ENCODE results near the gene PCDHB9. TPM values are rescaled to one million over a fixed set of nuclear protein-coding genes. Genes with fewer than 3 reads are reported as not detected.
"Not testable (repeated sequence)": the region's sequence is repeated elsewhere in the genome, so short reads cannot be mapped to it uniquely, and the experiment has no call there.

The PCDHB9 gene
- total RNA-seq, 1 donor from 2014 or later, result 7.5 TPM

DNA sequence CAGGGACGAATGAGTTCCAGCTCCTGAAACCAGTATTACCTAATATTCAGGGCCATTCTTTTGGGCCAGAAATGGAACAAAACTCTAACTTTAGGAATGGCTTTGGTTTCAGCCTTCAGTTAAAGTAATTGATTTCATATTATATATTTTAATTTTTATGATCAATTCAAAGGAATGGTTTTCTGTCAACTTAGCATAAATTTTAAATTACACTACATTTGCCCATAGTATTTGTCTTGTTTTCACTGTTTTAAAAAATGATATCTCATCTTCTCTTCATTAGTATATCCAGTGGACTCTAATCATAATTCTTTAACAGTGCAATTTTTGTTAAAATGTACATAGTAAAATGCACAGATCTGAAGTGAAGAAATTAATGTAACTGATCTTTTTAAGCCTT lies 6.6 kb upstream of the PCDHB9 start:
- no peak for DNase-seq (ENCODE audit: low spot score, unreplicated experiment)
- Mint-ChIP-seq H3K9me3 (ENCODE audit: low read depth) (peaks cover 30% of the 10 kb centered on the region), H3K4me3 (ENCODE audit: low read depth) (no peak overlapping the region), H3K27me3 (no peaks in the 10 kb centered on the region), H3K36me3 (ENCODE audit: insufficient read depth) (peaks cover 30% of the 10 kb centered on the region), H3K4me1 (ENCODE audit: low read depth) (no peaks in the 10 kb centered on the region), H3K27ac (no peak overlapping the region)
- TF ChIP-seq, protein P1, sequence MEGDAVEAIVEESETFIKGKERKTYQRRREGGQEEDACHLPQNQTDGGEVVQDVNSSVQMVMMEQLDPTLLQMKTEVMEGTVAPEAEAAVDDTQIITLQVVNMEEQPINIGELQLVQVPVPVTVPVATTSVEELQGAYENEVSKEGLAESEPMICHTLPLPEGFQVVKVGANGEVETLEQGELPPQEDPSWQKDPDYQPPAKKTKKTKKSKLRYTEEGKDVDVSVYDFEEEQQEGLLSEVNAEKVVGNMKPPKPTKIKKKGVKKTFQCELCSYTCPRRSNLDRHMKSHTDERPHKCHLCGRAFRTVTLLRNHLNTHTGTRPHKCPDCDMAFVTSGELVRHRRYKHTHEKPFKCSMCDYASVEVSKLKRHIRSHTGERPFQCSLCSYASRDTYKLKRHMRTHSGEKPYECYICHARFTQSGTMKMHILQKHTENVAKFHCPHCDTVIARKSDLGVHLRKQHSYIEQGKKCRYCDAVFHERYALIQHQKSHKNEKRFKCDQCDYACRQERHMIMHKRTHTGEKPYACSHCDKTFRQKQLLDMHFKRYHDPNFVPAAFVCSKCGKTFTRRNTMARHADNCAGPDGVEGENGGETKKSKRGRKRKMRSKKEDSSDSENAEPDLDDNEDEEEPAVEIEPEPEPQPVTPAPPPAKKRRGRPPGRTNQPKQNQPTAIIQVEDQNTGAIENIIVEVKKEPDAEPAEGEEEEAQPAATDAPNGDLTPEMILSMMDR (IDR thresholded peaks at IDR 0.05; ENCODE audit: unreplicated experiment), result no peak

DNA sequence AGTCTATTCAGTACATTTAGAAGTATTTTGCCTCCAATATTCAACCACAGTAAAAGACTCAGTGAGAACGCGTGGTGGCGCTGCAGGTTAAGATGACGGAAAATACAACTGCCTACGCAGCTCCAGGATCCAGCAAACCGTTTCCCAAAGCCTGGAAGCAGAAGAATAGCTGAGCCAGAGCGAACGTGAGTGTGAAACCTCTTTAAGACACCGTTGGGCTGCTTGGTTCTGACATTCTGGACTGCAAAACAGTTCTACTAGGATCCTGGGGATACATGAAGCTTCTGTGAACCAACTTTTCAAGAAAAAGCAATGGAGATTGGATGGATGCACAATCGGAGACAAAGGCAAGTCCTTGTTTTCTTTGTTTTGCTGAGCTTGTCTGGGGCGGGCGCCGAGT lies 4.7 kb upstream of the PCDHB9 start, which contains the start of gene PCDHB16:
PCDHB16 (plus strand) TSS at position 140 of the 400 bp plus-strand sequence; CDS start at position 313, 173 bp downstream.
- H3K36me3 Mint-ChIP-seq (ENCODE audit: insufficient read depth), result peaks cover 38% of the 10 kb centered on the region
- H3K4me1 Mint-ChIP-seq (ENCODE audit: low read depth), result no peaks in the 10 kb centered on the region
- no peaks in the 10 kb centered on the region for H3K27me3 Mint-ChIP-seq
- peaks cover 41% of the 10 kb centered on the region for H3K9me3 Mint-ChIP-seq (ENCODE audit: low read depth)
- H3K4me3 Mint-ChIP-seq (ENCODE audit: low read depth), result peak within 1 kb of the TSS; percentile 80
- TF ChIP-seq, protein P1 (IDR thresholded peaks at IDR 0.05; ENCODE audit: unreplicated experiment), result peak; percentile 60
- peak within 1 kb of the TSS; percentile 96 for H3K27ac Mint-ChIP-seq
- no peak for DNase-seq (ENCODE audit: low spot score, unreplicated experiment)

DNA sequence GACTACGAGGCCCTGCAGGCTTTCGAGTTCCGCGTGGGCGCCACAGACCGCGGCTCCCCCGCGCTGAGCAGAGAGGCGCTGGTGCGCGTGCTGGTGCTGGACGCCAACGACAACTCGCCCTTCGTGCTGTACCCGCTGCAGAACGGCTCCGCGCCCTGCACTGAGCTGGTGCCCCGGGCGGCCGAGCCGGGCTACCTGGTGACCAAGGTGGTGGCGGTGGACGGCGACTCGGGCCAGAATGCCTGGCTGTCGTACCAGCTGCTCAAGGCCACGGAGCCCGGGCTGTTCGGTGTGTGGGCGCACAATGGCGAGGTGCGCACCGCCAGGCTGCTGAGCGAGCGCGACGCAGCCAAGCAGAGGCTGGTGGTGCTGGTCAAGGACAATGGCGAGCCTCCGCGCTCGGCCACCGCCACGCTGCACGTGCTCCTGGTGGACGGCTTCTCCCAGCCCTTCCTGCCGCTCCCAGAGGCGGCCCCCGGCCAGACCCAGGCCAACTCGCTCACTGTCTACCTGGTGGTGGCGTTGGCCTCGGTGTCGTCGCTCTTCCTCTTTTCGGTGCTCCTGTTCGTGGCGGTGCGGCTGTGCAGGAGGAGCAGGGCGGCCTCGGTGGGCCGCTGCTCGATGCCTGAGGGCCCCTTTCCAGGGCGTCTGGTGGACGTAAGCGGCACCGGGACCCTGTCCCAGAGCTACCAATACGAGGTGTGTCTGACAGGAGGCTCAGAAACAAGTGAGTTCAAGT lies 2.7 kb upstream of the PCDHB9 start:
- peaks cover 48% of the 10 kb centered on the region for H3K36me3 Mint-ChIP-seq (ENCODE audit: insufficient read depth)
- DNase-seq (ENCODE audit: low spot score, unreplicated experiment); H3K4me1 Mint-ChIP-seq (ENCODE audit: low read depth); H3K27me3 Mint-ChIP-seq: not testable (repeated sequence)
- H3K9me3 Mint-ChIP-seq (ENCODE audit: low read depth), result peaks cover 51% of the 10 kb centered on the region
- peak overlapping the region; percentile 14 for H3K4me3 Mint-ChIP-seq (ENCODE audit: low read depth)
- peak overlapping the region; percentile 83 for H3K27ac Mint-ChIP-seq

DNA sequence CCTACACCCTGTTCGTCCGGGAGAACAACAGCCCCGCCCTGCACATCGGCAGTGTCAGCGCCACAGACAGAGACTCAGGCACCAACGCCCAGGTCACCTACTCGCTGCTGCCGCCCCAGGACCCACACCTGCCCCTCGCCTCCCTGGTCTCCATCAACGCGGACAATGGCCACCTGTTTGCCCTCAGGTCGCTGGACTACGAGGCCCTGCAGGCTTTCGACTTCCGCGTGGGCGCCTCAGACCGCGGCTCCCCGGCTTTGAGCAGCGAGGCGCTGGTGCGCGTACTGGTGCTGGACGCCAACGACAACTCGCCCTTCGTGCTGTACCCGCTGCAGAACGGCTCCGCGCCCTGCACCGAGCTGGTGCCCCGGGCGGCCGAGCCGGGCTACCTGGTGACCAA lies 1.7 kb downstream of the PCDHB9 start:
- H3K27ac Mint-ChIP-seq, result peak overlapping the region; percentile 42
- H3K4me3 Mint-ChIP-seq (ENCODE audit: low read depth); H3K27me3 Mint-ChIP-seq; H3K4me1 Mint-ChIP-seq (ENCODE audit: low read depth); DNase-seq (ENCODE audit: low spot score, unreplicated experiment): not testable (repeated sequence)
- peaks cover 48% of the 10 kb centered on the region for H3K9me3 Mint-ChIP-seq (ENCODE audit: low read depth)
- H3K36me3 Mint-ChIP-seq (ENCODE audit: insufficient read depth), result peaks cover 53% of the 10 kb centered on the region

DNA sequence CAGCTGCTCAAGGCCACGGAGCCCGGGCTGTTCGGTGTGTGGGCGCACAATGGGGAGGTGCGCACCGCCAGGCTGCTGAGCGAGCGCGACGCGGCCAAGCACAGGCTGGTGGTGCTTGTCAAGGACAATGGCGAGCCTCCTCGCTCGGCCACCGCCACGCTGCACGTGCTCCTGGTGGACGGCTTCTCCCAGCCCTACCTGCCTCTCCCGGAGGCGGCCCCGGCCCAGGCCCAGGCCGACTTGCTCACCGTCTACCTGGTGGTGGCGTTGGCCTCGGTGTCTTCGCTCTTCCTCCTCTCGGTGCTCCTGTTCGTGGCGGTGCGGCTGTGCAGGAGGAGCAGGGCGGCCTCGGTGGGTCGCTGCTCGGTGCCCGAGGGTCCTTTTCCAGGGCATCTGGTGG lies 2.2 kb downstream of the PCDHB9 start:
- H3K9me3 Mint-ChIP-seq (ENCODE audit: low read depth), result peaks cover 48% of the 10 kb centered on the region
- H3K36me3 Mint-ChIP-seq (ENCODE audit: insufficient read depth), result peaks cover 53% of the 10 kb centered on the region
- DNase-seq (ENCODE audit: low spot score, unreplicated experiment); H3K27ac Mint-ChIP-seq; H3K4me3 Mint-ChIP-seq (ENCODE audit: low read depth); H3K27me3 Mint-ChIP-seq; H3K4me1 Mint-ChIP-seq (ENCODE audit: low read depth): not testable (repeated sequence)

DNA sequence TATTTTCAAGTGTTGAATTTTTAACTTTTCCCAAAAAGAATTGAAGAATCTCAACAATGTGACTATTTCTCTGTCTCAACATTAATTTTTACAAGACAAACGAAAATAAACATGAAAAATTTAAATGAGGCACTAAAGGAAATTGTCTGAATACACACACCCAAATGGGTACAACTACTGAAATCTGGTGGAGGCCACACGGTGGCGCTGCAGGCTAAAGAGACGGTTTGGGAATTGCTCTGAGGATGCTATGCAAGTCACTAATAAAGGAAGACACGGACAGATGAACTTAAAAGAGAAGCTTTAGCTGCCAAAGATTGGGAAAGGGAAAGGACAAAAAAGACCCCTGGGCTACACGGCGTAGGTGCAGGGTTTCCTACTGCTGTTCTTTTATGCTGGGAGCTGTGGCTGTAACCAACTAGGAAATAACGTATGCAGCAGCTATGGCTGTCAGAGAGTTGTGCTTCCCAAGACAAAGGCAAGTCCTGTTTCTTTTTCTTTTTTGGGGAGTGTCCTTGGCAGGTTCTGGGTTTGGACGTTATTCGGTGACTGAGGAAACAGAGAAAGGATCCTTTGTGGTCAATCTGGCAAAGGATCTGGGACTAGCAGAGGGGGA lies 5.3 kb downstream of the PCDHB9 start, which contains the start of gene PCDHB10:
PCDHB10 (plus strand) TSS at position 244 of the 616 bp plus-strand sequence; CDS start at position 444, 200 bp downstream.
- Mint-ChIP-seq H3K4me1 (ENCODE audit: low read depth) (no peaks in the 10 kb centered on the region), H3K4me3 (ENCODE audit: low read depth) (peak within 1 kb of the TSS; percentile 63), H3K36me3 (ENCODE audit: insufficient read depth) (peaks cover 43% of the 10 kb centered on the region)

DNA sequence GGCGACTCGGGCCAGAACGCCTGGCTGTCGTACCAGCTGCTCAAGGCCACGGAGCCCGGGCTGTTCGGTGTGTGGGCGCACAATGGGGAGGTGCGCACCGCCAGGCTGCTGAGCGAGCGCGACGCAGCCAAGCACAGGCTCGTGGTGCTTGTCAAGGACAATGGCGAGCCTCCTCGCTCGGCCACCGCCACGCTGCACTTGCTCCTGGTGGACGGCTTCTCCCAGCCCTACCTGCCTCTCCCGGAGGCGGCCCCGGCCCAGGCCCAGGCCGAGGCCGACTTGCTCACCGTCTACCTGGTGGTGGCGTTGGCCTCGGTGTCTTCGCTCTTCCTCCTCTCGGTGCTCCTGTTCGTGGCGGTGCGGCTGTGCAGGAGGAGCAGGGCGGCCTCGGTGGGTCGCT lies 7.4 kb downstream of the PCDHB9 start:
- not testable (repeated sequence) for H3K4me3 Mint-ChIP-seq (ENCODE audit: low read depth); DNase-seq (ENCODE audit: low spot score, unreplicated experiment); H3K4me1 Mint-ChIP-seq (ENCODE audit: low read depth); H3K27me3 Mint-ChIP-seq; H3K27ac Mint-ChIP-seq
- peaks cover 38% of the 10 kb centered on the region for H3K36me3 Mint-ChIP-seq (ENCODE audit: insufficient read depth)
- peaks cover 42% of the 10 kb centered on the region for H3K9me3 Mint-ChIP-seq (ENCODE audit: low read depth)

More for the DNA sequence above, 5.3 kb downstream of the PCDHB9 start, which contains the start of gene PCDHB10:
- Mint-ChIP-seq H3K27ac (peak within 1 kb of the TSS; percentile 80), H3K27me3 (no peaks in the 10 kb centered on the region), H3K9me3 (ENCODE audit: low read depth) (peaks cover 44% of the 10 kb centered on the region)
- no peak for DNase-seq (ENCODE audit: low spot score, unreplicated experiment)
- TF ChIP-seq, protein P1 (IDR thresholded peaks at IDR 0.05; ENCODE audit: unreplicated experiment), result peak; percentile 49
